Calu3 (cell line): ENCODE results near the gene SRRM4. TPM values are rescaled to one million over a fixed set of nuclear protein-coding genes. Genes with fewer than 3 reads are reported as not detected.

Experiments used
- BruUV-seq: library from RNA; stranded (reverse); fragments of 400-500 nt; replicated peaks from 2 replicates; lab custom pipeline; 2021; lab: Mats Ljungman, UMichigan
- CTCF ChIA-PET: fragments of 300-600 bp; sonication (Branson Sonifier 250); formaldehyde crosslinking; loops from one replicate; lab custom pipeline; 2022; ENCODE audit warnings: antibody characterized with exemption; lab: Charles Lee
- DNase-seq: peaks from one replicate; pipeline ENCODE4 v3.0.0; 2022
- H3K27ac Mint-ChIP-seq: one replicate; pipeline ENCODE4 v1.8.0; 2022; ENCODE audit warnings: mixed read lengths; ENCODE audit not compliant: unreplicated experiment
- H3K27me3 Mint-ChIP-seq: one replicate; pipeline ENCODE4 v1.8.0; 2022; ENCODE audit warnings: mixed read lengths; ENCODE audit not compliant: unreplicated experiment
- H3K36me3 Mint-ChIP-seq: one replicate; pipeline ENCODE4 v1.8.0; 2022; ENCODE audit warnings: mild to moderate bottlenecking, moderate library complexity, mixed read lengths; ENCODE audit not compliant: insufficient read depth, unreplicated experiment
- H3K4me1 Mint-ChIP-seq: one replicate; pipeline ENCODE4 v1.8.0; 2022; ENCODE audit warnings: mild to moderate bottlenecking, low read depth, mixed read lengths; ENCODE audit not compliant: unreplicated experiment
- H3K4me3 Mint-ChIP-seq: one replicate; pipeline ENCODE4 v1.8.0; 2022; ENCODE audit warnings: mild to moderate bottlenecking, low read depth, moderate library complexity, mixed read lengths; ENCODE audit not compliant: unreplicated experiment
- H3K9me3 Mint-ChIP-seq: one replicate; pipeline ENCODE4 v1.8.0; 2022; ENCODE audit warnings: low read depth, mixed read lengths; ENCODE audit not compliant: unreplicated experiment
- intact Hi-C: fragments of 100-400 bp; cut with micrococcal nuclease; formaldehyde crosslinking; loops from one replicate; pipeline ENCODE4 v1.10.0; 2022; ENCODE audit not compliant: unreplicated experiment
- total RNA-seq: library from RNA; stranded (reverse); gene quantifications from 2 replicates; pipeline ENCODE4 v1.2.3, GENCODE V29; 2022
- TF ChIP-seq, protein P1 (sequence below): fragments of 200-600 bp; IDR thresholded peaks from one replicate; pipeline ENCODE4 v1.8.0; 2022; ENCODE audit warnings: antibody characterized with exemption; ENCODE audit not compliant: unreplicated experiment

The SRRM4 gene
- total RNA-seq, 1 experiment from 2014 or later: not detected

DNA sequence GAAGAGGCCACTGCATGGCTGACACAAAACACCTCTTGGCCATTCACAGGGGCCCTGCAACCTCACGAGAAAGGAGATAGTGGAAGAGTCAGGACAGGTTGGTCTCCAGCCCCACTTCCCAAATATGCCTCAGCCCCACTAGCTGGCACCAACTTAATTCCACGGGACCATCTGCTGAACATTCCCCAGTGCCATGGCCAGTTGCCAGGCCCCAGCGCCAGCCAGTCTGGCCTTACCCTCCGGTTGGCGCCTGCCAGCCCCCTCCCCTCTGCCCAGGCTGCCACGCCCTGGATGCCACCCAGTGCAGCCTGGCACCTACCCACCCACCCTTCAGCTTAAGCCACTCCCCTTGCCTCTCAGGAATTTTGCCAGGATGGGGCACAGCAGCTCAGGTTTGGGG lies 176.2 kb downstream of the SRRM4 start:
- TF ChIP-seq, protein P1, sequence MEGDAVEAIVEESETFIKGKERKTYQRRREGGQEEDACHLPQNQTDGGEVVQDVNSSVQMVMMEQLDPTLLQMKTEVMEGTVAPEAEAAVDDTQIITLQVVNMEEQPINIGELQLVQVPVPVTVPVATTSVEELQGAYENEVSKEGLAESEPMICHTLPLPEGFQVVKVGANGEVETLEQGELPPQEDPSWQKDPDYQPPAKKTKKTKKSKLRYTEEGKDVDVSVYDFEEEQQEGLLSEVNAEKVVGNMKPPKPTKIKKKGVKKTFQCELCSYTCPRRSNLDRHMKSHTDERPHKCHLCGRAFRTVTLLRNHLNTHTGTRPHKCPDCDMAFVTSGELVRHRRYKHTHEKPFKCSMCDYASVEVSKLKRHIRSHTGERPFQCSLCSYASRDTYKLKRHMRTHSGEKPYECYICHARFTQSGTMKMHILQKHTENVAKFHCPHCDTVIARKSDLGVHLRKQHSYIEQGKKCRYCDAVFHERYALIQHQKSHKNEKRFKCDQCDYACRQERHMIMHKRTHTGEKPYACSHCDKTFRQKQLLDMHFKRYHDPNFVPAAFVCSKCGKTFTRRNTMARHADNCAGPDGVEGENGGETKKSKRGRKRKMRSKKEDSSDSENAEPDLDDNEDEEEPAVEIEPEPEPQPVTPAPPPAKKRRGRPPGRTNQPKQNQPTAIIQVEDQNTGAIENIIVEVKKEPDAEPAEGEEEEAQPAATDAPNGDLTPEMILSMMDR: no peak
- H3K27me3 Mint-ChIP-seq: peaks cover 67% of the 10 kb centered on the region
- intact Hi-C loops: no loop called here
- no peak overlapping the region for H3K27ac Mint-ChIP-seq
- no peaks in the 10 kb centered on the region for H3K4me1 Mint-ChIP-seq
- no TSS peak for BruUV-seq
- DNase-seq: no peak
- H3K9me3 Mint-ChIP-seq: no peaks in the 10 kb centered on the region
- H3K4me3 Mint-ChIP-seq: no peak overlapping the region
- H3K36me3 Mint-ChIP-seq: no peaks in the 10 kb centered on the region
- CTCF ChIA-PET: no interaction called here

DNA sequence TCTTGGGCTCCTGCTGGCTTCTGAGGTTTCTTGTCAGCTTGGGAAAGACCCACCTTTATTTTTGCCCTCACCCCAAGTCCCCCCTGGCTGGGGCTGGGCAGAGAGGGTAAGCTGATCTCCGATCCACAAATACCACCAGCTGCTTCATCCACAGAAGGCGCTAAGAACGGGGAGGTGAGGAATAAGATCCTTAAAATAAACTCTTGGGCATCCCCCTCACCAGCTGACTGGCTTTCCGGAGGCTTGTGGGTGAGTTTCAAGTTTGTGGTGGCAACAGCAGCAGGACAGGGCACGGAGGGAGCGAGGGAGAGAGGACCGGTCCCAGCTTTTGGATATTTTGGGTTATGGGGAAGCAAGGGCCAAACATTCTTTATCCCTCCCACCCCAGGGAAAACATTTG lies 176.6 kb downstream of the SRRM4 start:
- Mint-ChIP-seq H3K4me3 (no peak overlapping the region), H3K9me3 (no peaks in the 10 kb centered on the region), H3K36me3 (no peaks in the 10 kb centered on the region), H3K4me1 (no peaks in the 10 kb centered on the region), H3K27me3 (peaks cover 67% of the 10 kb centered on the region), H3K27ac (no peak overlapping the region)
- TF ChIP-seq, protein P1: no peak
- DNase-seq: no peak
- BruUV-seq: no TSS peak
- CTCF ChIA-PET: no interaction called here
- intact Hi-C loops: no loop called here

DNA sequence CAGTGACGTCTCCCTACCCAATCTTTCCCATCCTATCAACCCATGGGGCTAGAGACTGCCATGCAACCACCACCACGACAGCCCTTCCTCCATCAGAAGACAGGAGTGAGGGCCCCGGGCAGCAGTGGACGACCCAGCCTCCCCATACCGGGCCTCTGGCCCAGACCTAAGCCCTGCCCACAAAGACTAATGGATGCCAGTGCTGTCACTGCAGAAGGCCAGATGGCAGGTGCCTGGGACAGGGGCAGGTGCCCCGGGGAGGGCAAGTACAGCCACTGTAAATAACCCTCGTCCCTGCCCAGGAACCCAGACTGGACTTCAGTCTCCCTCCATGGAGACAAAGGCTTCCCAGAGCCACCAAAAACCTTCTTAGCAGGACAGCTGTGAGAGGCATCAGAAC lies 177.1 kb downstream of the SRRM4 start:
- intact Hi-C loops: no loop called here
- H3K4me3 Mint-ChIP-seq: no peak overlapping the region
- H3K36me3 Mint-ChIP-seq: no peaks in the 10 kb centered on the region
- no peaks in the 10 kb centered on the region for H3K9me3 Mint-ChIP-seq
- TF ChIP-seq, protein P1: no peak
- no TSS peak for BruUV-seq
- H3K27me3 Mint-ChIP-seq: peaks cover 69% of the 10 kb centered on the region
- DNase-seq: no peak
- no peak overlapping the region for H3K27ac Mint-ChIP-seq
- CTCF ChIA-PET: no interaction called here
- H3K4me1 Mint-ChIP-seq: no peaks in the 10 kb centered on the region

DNA sequence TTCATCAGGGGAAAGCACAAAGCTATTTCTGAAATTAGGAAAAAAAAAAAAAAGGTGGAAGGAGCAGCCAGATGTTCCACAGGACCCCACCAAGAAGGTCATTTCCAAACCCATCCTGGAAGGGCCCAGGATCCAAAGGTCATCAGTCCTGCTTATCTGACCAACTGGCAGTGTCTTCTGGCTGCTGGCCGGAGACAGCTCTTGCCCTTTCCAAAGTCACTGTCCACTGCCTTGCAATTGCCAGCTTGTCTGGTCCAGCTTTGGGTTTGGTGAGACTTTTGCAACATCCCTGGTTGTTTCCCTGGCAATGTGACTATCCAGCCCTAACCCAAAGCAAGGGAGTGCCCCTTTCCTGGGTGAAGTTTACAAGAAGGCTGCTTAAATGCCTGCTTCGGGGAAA lies 178.5 kb downstream of the SRRM4 start:
- Mint-ChIP-seq H3K27ac (no peak overlapping the region), H3K27me3 (peaks cover 83% of the 10 kb centered on the region), H3K4me1 (no peaks in the 10 kb centered on the region), H3K9me3 (no peaks in the 10 kb centered on the region), H3K4me3 (no peak overlapping the region), H3K36me3 (no peaks in the 10 kb centered on the region)
- BruUV-seq: no TSS peak
- CTCF ChIA-PET: interaction anchor here (0.6 kb wide), 1 partner anchor 76 kb away, joined by 3 read pairs; no protein-coding TSS in a partner anchor
- intact Hi-C loops: no loop called here
- no peak for DNase-seq
- TF ChIP-seq, protein P1: no peak
